Stimulated activated CD4-positive, alpha-beta T cell treated with anti-CD3 and anti-CD28 coated beads, TNF-alpha, amount 100 ng/mL, for 1 hour (primary cell): Measurements from ENCODE around the gene LRRC71.
A peak's percentile ranks its signal among the peaks of the same experiment; 100 is the strongest.

ENCODE experiments used
- DNase-seq, 3 donors: peaks; one replicate each; pipeline ENCODE4 v3.0.0-alpha.2; 2020; ENCODE audit warnings: low read depth in 3 of 3, low spot score in 1 of 3

The LRRC71 gene

DNA sequence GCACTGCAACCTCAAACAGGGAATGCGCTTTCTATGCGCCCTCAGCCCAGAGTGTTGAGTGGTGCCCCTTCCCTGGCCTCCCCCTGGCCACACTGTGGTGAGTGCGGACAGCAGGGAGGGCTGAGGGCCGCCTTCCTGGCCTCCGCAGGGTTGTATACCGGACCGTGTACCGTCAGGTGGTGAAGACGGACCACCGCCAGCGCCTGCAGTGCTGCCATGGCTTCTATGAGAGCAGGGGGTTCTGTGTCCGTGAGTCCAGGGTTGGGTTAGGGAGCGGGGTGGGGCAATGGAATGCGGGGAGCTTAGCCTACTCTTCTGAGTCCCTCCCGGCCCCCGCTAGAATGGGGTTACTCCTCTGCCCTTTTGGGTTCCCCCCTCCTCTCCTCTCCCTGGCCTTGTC is 15.3 kb upstream of the LRRC71 start:
- no peak for DNase-seq

DNA sequence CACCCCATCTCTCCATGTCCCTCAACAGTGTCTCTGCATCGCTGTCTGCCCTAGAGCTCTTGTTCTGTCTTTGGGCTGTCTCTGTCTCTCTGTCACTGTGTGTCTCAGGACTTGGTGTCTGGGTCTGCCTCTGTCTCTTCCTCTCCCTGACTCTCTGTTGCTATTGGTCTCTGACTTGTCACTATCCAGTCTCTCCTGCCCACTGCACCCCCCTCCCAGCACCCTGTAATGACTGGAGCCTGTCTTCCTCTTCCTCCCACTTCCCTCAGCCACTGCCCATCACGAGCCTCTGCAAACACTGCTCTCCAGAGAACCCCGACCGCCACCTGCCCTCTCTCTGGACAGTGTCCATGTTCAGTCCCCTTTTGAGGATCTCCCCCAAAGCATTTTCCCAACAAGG is 14.8 kb upstream of the LRRC71 start:
- no peak for DNase-seq

DNA sequence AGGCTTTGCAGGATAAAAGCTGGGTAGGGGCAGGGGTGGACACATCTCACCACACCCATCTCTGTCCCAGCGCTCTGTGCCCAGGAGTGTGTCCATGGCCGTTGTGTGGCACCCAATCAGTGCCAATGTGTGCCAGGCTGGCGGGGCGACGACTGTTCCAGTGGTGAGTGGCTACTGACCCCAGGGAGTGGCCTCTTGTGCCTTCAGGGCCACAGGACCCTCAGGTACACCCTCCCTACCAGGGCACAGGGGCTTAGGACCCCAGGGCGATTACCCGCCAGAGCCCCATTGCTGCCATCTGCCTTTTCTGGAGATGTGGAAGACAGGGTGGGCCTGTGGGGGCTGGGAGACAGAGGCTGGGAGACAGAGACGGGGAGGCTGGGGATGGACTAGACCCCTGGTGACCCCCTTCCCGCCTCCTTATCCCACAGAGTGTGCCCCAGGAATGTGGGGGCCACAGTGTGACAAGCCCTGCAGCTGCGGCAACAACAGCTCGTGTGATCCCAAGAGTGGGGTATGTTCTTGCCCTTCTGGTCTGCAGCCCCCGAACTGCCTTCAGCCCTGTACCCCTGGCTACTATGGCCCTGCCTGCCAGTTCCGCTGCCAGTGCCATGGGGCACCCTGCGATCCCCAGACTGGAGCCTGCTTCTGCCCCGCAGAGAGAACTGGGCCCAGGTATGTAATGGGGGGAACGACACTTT is 14.1 kb upstream of the LRRC71 start:
- DNase-seq: no peak

DNA sequence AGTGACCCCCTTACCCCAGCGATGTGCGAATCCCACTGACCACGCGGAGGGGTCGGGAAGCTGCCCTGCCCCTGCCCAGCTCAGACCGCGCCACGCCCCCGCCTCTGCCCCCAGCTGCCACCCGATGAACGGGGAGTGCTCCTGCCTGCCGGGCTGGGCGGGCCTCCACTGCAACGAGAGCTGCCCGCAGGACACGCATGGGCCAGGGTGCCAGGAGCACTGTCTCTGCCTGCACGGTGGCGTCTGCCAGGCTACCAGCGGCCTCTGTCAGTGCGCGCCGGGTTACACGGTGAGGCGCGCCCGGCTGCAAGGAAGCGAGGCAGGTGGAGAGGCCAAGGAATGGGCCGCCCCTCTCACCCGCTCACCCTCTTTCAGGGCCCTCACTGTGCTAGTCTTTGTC is 11.9 kb upstream of the LRRC71 start:
- DNase-seq: no peak

DNA sequence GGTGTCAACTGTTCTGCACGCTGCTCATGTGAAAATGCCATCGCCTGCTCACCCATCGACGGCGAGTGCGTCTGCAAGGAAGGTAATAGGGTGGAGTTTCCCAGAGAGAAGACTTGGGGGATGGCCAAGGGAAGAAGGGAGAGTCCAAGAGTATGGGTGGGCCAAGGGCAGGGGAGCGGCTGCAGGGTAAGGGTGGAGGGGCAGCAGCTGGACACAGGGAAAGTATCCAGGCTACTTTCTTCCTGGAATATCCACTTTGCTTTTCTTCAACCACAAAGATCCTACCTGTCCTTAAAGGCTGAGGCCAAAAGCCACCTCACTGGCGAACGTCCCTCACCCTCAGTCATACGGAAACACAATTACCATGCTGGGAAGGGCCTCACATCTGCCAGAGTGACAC is 11.5 kb upstream of the LRRC71 start:
- no peak for DNase-seq

DNA sequence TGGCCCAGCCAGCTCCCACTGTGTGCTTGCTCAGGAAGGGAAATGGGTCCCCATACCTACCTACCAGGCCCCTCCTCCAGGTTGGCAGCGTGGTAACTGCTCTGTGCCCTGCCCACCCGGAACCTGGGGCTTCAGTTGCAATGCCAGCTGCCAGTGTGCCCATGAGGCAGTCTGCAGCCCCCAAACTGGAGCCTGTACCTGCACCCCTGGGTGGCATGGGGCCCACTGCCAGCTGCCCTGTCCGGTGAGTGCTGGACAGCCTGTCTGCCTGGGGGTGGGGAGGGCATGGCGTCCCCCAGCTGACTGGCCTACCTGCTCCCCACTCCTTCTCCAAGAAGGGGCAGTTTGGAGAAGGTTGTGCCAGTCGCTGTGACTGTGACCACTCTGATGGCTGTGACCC is 10.8 kb upstream of the LRRC71 start:
- no peak for DNase-seq

DNA sequence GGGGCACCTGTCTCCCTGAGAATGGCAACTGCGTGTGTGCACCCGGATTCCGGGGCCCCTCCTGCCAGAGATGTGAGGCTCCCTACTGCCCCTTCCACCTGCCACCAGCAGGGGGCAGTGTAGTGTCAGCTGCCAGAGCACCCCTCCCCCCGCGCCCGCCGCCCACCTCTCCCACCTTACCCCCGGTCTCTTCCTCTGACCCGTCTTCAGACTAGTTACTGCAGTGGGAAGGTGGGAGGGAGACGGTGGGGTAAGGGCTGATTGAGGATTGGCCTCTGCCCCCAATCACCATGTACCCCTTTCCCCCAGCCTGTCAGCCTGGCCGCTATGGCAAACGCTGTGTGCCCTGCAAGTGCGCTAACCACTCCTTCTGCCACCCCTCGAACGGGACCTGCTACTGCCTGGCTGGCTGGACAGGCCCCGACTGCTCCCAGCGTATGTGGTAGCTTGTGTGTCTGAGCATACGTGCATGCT is 10.1 kb upstream of the LRRC71 start:
- peak in 2 of 3 donors; percentile 17 to 49 for DNase-seq

DNA sequence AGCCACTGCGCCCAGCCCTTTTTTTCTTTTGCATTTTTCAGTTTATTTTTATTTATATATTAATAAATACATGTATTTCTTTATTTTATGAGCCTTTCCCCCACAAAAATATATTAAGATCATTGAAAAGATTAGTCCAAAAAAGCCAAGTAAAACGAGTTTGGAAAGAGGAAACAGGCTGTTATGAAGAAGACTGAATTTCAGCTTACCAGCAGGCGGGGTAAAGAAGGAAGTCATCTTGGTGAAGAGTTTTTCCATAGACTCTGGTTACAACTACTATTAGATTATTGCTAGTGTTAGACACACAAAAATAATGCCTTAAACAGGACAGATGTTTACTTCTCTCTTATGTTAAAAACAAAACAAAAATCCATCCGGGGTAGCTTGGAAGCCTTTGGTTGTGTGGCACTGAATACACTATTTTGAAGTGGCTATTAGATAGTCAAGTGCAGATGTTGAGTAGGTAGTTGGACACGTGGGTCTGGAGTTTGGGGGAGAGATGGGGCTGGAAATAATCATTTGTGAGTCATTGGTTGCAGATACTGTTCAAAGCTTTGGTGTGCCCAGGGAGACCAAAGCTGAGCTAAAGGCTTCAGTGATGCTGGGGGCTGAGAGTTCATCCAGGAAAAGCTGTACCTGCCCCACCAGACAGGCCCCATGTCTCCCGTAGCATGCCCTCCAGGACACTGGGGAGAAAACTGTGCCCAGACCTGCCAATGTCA is 8.7 kb upstream of the LRRC71 start:
- DNase-seq: no peak

DNA sequence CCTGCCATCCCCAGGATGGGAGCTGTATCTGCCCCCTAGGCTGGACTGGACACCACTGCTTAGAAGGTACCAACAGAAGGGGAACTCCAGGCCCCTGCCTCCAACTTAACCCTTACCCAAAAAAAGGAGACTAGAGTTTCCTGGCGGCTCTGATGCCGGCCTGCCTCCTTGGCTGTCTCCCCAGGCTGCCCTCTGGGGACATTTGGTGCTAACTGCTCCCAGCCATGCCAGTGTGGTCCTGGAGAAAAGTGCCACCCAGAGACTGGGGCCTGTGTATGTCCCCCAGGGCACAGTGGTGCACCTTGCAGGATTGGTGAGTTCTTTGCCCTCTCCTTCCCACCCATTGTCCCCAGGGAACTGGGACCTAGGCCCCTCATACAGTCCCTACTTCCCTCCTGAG is 8.1 kb upstream of the LRRC71 start:
- no peak for DNase-seq

DNA sequence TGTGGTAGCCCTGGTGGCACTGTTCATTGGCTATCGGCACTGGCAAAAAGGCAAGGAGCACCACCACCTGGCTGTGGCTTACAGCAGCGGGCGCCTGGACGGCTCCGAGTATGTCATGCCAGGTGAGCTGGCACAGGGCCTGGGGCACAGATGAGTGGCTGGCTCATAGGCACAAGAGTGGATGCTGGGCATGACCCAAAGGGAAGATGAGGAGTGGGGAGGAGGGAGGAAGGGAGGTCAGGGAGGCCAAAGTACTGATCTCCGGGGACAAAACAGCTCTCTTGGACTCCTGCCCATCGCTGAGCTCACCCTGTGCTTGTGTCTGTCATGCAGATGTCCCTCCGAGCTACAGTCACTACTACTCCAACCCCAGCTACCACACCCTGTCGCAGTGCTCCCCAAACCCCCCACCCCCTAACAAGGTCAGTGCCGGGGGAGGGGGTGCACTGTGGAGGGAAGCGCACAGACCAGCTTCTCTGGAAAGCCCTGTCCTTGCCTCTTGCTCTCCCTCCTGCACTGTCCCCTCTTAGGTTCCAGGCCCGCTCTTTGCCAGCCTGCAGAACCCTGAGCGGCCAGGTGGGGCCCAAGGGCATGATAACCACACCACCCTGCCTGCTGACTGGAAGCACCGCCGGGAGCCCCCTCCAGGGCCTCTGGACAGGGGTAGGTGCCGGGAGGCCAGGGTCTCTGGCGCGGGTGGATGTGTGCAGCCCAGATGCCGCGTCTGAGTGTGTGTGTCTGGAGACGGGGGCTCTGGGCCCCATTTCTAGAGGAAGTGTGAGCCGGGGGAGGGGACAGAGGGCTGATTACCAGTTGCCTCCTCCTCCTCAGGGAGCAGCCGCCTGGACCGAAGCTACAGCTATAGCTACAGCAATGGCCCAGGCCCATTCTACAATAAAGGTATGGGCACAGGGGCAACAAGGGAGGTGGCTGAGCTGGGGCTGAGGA is 7.3 kb upstream of the LRRC71 start:
- no peak for DNase-seq

DNA sequence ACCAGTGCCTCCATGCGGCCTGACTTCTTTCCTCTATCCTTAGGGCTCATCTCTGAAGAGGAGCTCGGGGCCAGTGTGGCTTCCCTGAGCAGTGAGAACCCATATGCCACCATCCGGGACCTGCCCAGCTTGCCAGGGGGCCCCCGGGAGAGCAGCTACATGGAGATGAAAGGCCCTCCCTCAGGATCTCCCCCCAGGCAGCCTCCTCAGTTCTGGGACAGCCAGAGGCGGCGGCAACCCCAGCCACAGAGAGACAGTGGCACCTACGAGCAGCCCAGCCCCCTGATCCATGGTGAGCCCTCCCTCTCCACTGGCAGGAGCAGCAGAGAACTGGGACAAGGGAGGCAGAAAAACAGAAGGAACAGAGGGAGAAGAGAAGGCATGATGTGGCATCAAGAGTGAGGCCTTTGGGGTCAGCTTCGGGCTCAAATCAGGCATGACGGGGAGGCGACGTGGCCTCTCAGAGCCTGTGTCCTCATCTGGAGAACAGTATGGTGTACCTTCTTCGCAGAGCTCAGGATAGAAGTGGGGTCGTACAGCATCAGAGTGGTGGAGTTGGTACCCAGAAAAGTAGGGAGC is 6.5 kb upstream of the LRRC71 start:
- DNase-seq: no peak

DNA sequence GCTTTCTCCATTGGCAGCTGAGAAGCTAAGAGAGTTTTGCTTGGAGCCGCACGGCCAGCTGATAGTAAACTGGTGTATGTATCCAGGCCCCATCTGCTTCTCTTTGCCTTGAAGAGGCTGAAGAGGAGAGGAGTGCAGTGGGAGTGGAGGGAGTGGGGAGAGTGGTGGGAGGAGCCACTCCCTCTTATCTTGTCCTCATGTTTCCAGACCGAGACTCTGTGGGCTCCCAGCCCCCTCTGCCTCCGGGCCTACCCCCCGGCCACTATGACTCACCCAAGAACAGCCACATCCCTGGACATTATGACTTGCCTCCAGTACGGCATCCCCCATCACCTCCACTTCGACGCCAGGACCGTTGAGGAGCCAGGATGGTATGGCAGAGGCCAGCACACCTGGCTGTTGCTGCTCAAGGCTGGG is 6.0 kb upstream of the LRRC71 start:
- DNase-seq: no peak

DNA sequence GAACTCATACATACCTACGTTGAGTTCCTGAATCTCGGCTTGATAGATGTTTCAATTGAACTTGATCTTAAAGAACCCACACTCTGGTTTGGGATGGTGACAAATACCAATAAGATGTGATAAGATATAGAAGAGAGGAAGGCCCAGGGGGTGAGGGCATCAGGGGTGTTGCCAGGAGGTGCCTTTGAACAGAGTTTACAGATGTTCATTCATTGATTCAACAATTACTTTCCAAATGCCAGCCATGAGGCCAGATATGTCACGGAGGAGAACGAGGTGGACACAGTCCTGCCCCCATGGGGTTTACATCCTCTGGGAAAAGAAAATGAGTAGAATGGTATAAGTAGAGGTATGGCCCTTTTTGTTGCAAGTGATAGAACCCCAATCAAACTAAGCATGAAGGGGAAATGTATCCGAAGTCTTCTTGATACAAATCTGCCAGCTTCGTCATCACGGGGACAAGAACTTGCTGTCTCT is 659 bp downstream of the LRRC71 start:
- no peak for DNase-seq

DNA sequence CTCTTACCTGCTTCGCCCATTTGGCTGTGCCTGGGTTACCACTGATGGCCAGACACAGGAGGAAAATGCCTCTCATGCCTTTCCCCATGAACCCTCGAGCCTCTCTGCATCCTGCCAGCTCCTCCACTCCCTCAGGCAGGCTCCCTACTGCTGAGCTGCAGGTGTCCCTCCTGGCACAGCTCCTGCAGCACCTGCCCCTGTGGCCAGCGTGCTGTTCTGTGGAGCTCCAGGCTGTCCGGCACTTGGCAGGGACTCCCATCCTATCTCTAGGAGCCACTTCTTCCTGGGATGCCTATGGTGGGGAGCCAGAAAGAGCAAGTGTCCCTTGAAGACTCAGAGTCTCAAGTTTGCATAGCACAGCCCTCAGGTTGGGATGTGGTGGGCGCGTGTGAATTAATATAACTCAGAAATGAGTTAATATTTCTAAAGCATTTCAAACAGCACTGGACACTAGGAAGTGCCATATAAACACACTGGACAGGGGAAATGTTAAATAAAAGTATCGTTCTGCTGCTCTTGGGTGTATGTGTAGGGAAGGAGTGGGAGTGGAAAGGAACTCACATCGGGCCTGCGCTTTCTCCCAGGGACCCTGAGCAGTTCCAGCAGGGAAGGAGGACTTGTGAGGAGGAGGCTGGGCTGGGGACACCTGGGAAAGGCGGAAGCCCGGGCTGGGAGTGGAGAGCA is 2.7 kb downstream of the LRRC71 start:
- DNase-seq: no peak

DNA sequence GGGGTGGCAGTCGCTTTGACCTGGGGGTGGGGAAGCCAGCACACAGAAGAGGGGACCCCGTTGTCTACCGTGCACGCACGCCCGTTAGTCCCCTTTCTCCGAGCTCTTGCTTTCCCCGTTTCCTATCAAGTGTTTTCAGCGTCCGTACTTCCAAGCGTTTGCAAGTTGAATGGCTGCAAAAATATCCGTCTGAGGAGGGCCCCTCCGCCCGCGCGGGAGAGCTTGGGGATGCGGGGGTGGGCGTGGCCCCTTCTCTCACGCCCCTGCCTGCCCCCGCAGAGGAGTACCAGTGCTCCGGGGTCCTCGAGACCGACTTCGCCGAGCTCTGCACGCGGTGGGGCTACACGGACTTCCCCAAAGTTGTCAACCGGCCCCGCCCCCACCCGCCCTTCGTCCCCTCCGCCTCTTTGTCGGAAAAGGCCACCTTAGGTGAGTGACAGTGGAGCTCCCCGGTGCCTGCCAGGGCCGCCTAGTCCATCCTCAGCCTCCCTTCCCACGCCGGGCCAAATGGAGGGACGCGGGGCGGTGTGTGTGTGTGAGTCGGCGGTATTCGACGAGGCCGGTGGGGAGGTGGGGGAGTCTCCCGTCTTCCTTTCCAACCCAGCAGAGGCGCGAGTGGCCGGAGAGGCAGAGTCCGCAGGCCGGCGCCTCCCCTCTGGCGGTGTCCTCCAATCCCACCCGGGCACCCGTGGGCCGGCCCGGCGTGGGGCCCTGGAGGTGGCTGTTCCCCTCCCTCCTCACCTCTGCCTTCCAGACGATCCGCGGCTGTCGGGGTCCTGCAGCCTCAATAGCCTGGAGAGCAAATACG is 3.4 kb downstream of the LRRC71 start:
- no peak for DNase-seq

DNA sequence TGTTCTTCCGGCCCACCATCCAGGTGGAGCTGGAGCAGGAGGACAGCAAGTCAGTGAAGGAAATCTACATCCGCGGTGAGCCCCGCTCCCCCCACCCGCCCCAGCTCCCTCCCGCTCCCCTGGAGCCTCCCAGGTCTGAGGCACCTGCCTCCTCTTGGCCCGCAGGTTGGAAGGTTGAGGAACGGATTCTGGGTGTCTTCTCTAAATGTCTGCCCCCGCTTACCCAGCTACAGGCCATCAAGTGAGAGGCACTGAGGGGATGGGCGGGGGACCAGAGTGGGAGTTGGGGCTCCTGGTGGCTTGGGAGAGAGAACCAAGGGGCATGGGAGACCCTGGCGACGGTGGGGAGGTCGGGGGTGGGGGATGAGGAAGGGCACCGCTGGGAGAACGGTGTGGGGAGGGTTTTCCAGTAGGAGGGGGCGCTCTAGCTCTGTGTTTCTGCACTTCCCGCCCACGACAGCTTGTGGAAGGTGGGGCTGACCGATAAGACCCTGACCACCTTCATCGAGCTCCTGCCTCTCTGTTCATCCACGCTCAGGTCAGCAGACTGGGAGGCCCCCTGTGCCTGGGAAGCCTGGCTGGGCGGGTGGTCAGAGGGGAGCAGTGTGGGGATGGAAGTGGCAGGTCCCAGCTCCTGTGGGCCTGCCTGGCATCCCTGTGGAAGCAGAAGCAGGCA is 4.2 kb downstream of the LRRC71 start:
- no peak for DNase-seq

DNA sequence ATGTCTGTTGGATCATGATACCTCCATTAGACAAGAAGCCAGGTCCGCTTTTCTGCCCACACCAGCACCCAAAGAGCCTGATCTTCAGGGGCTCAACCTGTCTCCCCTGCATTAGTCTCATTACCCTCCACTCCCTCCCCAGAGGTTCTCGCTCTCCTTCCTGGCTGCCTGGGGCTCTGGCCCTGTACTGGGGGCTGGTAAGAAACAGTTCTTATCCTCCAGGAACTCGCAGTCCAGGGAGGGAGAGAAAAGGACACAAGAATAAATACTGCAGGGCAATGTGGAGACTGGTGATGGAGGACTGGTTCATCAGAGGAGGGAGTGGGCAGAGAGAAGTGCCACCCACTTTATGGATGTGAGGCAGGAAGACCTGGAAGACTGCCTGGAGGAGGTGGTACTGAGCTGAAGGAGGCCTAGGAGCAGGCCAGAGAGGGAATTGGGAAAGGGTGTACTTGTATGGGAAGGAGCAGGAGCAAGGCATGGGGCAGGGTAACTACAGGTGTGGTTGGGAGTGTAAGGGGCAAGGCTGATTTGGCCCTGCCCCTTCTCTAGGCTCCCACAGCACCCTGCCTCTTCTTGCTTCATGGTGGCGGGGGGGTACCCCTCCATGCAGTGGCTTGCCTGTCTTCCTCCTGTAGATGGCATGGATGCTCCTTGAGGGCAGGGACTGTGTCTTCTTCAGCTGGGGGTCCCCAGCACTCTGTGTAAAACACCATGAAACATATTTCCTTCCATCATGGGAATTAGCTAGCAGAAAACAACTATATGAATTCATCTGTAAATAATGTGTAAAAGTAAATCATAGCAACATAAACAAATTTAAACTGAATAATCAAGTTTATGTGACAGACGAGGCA is 5.0 kb downstream of the LRRC71 start:
- no peak for DNase-seq

DNA sequence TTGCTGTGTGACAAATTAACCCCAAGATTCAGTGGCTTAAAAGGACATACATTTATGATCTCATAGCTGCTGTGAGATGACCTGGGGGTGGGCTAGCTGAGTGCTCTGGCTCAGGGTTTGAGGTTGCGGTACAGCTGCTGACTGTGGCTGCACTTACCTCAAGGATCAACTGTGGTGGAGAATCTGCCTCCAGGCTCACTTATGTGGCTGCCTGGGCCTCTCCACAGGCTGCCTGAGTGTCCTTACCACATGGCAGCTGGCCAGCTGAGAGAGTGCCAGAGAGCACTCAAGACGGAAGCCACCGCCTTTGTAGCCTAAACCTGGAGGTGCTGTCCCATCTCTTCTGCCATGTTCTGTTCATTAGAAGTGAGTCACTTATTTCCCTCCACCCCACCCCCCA is 5.7 kb downstream of the LRRC71 start:
- no peak for DNase-seq
